ENCODE data around the gene FCN1.

Gene FCN1

DNA sequence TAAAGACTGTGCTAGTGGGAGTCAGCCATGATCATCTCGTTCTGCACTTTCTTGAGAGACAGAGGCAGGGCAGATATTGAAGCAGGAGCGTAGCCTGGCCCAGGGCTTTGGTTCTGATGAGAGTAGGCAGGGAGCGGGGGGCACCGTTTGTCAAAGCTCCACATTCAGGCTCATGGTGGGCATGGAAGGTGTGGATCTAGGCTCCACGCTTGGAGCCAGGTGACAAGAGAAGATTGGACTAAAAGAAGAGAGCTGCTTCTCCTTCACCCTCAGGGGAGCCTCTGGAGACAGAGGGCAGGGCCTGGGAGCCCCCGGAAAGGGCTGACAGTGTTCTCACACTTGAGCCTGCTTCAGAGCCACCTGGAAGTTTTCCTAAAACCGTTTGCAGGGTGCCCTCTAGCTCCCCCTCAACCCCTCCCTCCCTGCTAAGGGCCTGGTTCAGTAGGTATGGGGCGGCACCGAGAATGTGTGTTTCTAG lies 61.8 kb downstream of the FCN1 start:
- Histone ChIP-seq H3K9me2 (replicated peaks; ENCODE audit: insufficient read depth, low read length) (no peaks in the 10 kb centered on the region), H3K9ac (ENCODE audit: low read length) (no peak overlapping the region), H3K4me2 (ENCODE audit: low read depth, low read length) (no peak overlapping the region), H3F3A (ENCODE audit: insufficient read depth, low read length) (no peaks in the 10 kb centered on the region), H3K79me2 (ENCODE audit: low read length) (no peaks in the 10 kb centered on the region), H3K36me3 (replicated peaks; ENCODE audit: insufficient read depth, low read length) (no peaks in the 10 kb centered on the region), H3K4me3 (ENCODE audit: low read length) (no peak overlapping the region), H3K27me3 (replicated peaks; ENCODE audit: insufficient read depth, low read length) (peaks cover 27% of the 10 kb centered on the region; the same call in 1 of the 2 replicates), H3K9me3 (replicated peaks; ENCODE audit: insufficient read depth, low read length) (no peaks in the 10 kb centered on the region), H4K20me1 (ENCODE audit: insufficient read depth, low read length) (no peaks in the 10 kb centered on the region), H3K4me1 (ENCODE audit: low read length) (no peaks in the 10 kb centered on the region), H3K27ac (ENCODE audit: low read length) (no peak overlapping the region), H2AFZ (ENCODE audit: low read length) (no peak overlapping the region)
- TF ChIP-seq EZH2phosphoT487 (IDR thresholded peaks at IDR 0.05; ENCODE audit: low read length) (no peak), EZH2 (optimal IDR thresholded peaks at IDR 0.05; ENCODE audit: low read depth, low read length) (no peak)
- TF ChIP-seq, protein P1, sequence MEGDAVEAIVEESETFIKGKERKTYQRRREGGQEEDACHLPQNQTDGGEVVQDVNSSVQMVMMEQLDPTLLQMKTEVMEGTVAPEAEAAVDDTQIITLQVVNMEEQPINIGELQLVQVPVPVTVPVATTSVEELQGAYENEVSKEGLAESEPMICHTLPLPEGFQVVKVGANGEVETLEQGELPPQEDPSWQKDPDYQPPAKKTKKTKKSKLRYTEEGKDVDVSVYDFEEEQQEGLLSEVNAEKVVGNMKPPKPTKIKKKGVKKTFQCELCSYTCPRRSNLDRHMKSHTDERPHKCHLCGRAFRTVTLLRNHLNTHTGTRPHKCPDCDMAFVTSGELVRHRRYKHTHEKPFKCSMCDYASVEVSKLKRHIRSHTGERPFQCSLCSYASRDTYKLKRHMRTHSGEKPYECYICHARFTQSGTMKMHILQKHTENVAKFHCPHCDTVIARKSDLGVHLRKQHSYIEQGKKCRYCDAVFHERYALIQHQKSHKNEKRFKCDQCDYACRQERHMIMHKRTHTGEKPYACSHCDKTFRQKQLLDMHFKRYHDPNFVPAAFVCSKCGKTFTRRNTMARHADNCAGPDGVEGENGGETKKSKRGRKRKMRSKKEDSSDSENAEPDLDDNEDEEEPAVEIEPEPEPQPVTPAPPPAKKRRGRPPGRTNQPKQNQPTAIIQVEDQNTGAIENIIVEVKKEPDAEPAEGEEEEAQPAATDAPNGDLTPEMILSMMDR (IDR thresholded peaks at IDR 0.05; ENCODE audit: low read length) = no peak
- no peak for DNase-seq
